Caco-2 (cell line): ENCODE results near the gene NLK. TPM values are rescaled to one million over a fixed set of nuclear protein-coding genes. Genes with fewer than 3 reads are reported as not detected.
"Not testable (repeated sequence)": the region's sequence is repeated elsewhere in the genome, so short reads cannot be mapped to it uniquely, and the experiment has no call there.

Experiments
- BruUV-seq: library from RNA; stranded (reverse); fragments of 400-500 nt; replicated peaks from 2 replicates; lab custom pipeline; 2021; lab: Mats Ljungman, UMichigan
- CTCF ChIA-PET: fragments of 300-600 bp; sonication (Branson Sonifier 250); formaldehyde crosslinking; loops from one replicate; lab custom pipeline; 2022; ENCODE audit warnings: antibody characterized with exemption; lab: Charles Lee
- POLR2A ChIA-PET: fragments of 300-600 bp; sonication (Branson Sonifier 250); formaldehyde crosslinking; loops from one replicate; lab custom pipeline; 2022; ENCODE audit warnings: antibody characterized with exemption; lab: Charles Lee
- DNase-seq, 2 experiments: peaks; one replicate each; pipeline versions ENCODE4 v3.0.0 to v3.0.0-alpha.2; 2020 to 2022
- H3K27me3 ChIP-seq: replicated peaks from 2 replicates; pipeline ENCODE4 v1.6.0; 2011; ENCODE audit warnings: low read length; ENCODE audit not compliant: control insufficient read depth, insufficient read depth
- H3K36me3 ChIP-seq: 2 replicates; pipeline ENCODE4 v1.5.1; 2011; ENCODE audit warnings: low read length; ENCODE audit not compliant: control insufficient read depth, insufficient read depth
- H3K4me1 ChIP-seq: fragments of 250-450 bp; sonication (Bioruptor Pico); 2 replicates; pipeline ENCODE4 v1.5.1; 2020; ENCODE audit warnings: mild to moderate bottlenecking
- H3K4me3 ChIP-seq: 2 replicates; pipeline ENCODE4 v1.5.1; 2011; ENCODE audit warnings: low read depth, mild to moderate bottlenecking, control low read depth, low read length
- H3K9me3 ChIP-seq: fragments of 250-450 bp; sonication (Bioruptor Pico); 2 replicates; pipeline ENCODE4 v1.5.1; 2020; ENCODE audit warnings: mild to moderate bottlenecking, moderate library complexity
- H3K27ac Mint-ChIP-seq: one replicate; pipeline ENCODE4 v1.8.0; 2022; ENCODE audit warnings: mixed read lengths; ENCODE audit not compliant: unreplicated experiment
- H3K27me3 Mint-ChIP-seq: one replicate; pipeline ENCODE4 v1.8.0; 2022; ENCODE audit warnings: mixed read lengths; ENCODE audit not compliant: insufficient read depth, unreplicated experiment
- H3K36me3 Mint-ChIP-seq: one replicate; pipeline ENCODE4 v1.8.0; 2022; ENCODE audit warnings: mild to moderate bottlenecking, mixed read lengths; ENCODE audit not compliant: insufficient read depth, unreplicated experiment
- H3K4me1 Mint-ChIP-seq: one replicate; pipeline ENCODE4 v1.8.0; 2022; ENCODE audit warnings: low read depth, mixed read lengths; ENCODE audit not compliant: unreplicated experiment
- H3K4me3 Mint-ChIP-seq: one replicate; pipeline ENCODE4 v1.8.0; 2022; ENCODE audit warnings: mild to moderate bottlenecking, moderate library complexity, mixed read lengths; ENCODE audit not compliant: unreplicated experiment
- H3K9me3 Mint-ChIP-seq: one replicate; pipeline ENCODE4 v1.8.0; 2022; ENCODE audit warnings: mixed read lengths; ENCODE audit not compliant: unreplicated experiment
- intact Hi-C: fragments of 100-400 bp; cut with micrococcal nuclease; formaldehyde crosslinking; loops from one replicate; pipeline ENCODE4 v1.10.0; 2022; ENCODE audit not compliant: unreplicated experiment
- total RNA-seq: library from RNA; stranded (reverse); gene quantifications from 2 replicates; pipeline ENCODE4 v1.2.3, GENCODE V29; 2022
- TF ChIP-seq, protein P1 (sequence below), 2 experiments: fragments of 200-600 bp in 1 of 2; IDR thresholded peaks; 1 replicate in 1 of 2; 2 replicates in 1 of 2; pipeline versions ENCODE4 v1.5.1 to v1.8.0; 2011 to 2022; ENCODE audit warnings: antibody characterized with exemption in 1 of 2, control low read depth in 1 of 2, inconsistent platforms in 1 of 2, low read depth in 1 of 2, low read length in 1 of 2, mild to moderate bottlenecking in 1 of 2, moderate library complexity in 1 of 2; ENCODE audit not compliant: insufficient read depth in 1 of 2, severe bottlenecking in 1 of 2, unreplicated experiment in 1 of 2

The NLK gene
- total RNA-seq, 1 experiment from 2014 or later: 87.3 TPM

GRCh38 chr17:28206292-28206691 lies 163.8 kb downstream of the NLK start:
- DNase-seq: no peak
- intact Hi-C loops: no loop called here
- Mint-ChIP-seq H3K27ac (no peak overlapping the region), H3K27me3 (no peaks in the 10 kb centered on the region), H3K36me3 (peaks cover 7% of the 10 kb centered on the region), H3K9me3 (peaks cover 20% of the 10 kb centered on the region), H3K4me1 (no peaks in the 10 kb centered on the region), H3K4me3 (no peak overlapping the region)
- Histone ChIP-seq H3K9me3 (peaks cover 10% of the 10 kb centered on the region), H3K27me3 (no peaks in the 10 kb centered on the region), H3K4me3 (no peak overlapping the region), H3K4me1 (no peaks in the 10 kb centered on the region), H3K36me3 (peaks cover 2% of the 10 kb centered on the region; the same call in 1 of the 2 replicates)
- ChIA-PET POLR2A (interaction anchor here (0.6 kb wide), 1 partner anchor 22 kb away, joined by 3 read pairs; no protein-coding TSS in a partner anchor), CTCF (interaction anchor here (0.6 kb wide), 1 partner anchor 322 kb away, joined by 3 read pairs; no protein-coding TSS in a partner anchor)
- no TSS peak for BruUV-seq
- TF ChIP-seq, protein P1, sequence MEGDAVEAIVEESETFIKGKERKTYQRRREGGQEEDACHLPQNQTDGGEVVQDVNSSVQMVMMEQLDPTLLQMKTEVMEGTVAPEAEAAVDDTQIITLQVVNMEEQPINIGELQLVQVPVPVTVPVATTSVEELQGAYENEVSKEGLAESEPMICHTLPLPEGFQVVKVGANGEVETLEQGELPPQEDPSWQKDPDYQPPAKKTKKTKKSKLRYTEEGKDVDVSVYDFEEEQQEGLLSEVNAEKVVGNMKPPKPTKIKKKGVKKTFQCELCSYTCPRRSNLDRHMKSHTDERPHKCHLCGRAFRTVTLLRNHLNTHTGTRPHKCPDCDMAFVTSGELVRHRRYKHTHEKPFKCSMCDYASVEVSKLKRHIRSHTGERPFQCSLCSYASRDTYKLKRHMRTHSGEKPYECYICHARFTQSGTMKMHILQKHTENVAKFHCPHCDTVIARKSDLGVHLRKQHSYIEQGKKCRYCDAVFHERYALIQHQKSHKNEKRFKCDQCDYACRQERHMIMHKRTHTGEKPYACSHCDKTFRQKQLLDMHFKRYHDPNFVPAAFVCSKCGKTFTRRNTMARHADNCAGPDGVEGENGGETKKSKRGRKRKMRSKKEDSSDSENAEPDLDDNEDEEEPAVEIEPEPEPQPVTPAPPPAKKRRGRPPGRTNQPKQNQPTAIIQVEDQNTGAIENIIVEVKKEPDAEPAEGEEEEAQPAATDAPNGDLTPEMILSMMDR (IDR thresholded peaks at IDR 0.05; ENCODE audit: insufficient read depth in 1 of 2, low read depth in 1 of 2, low read length in 1 of 2, severe bottlenecking in 1 of 2, unreplicated experiment in 1 of 2): no peak

- BruUV-seq: no TSS peak
- H3K36me3 Mint-ChIP-seq: no peaks in the 10 kb centered on the region
- H3K4me1 ChIP-seq: no peaks in the 10 kb centered on the region
- no peak overlapping the region for H3K27ac Mint-ChIP-seq
- no peak overlapping the region for H3K4me3 Mint-ChIP-seq
- CTCF ChIA-PET: no interaction called here
- DNase-seq: peak in 1 of 2 experiments; percentile 46
- no peaks in the 10 kb centered on the region for H3K4me1 Mint-ChIP-seq
- H3K27me3 ChIP-seq: no peaks in the 10 kb centered on the region
- H3K9me3 Mint-ChIP-seq: peaks cover 32% of the 10 kb centered on the region
- POLR2A ChIA-PET: no interaction called here
- no peaks in the 10 kb centered on the region for H3K27me3 Mint-ChIP-seq
- TF ChIP-seq, protein P1 (IDR thresholded peaks at IDR 0.05; ENCODE audit: insufficient read depth in 1 of 2, low read depth in 1 of 2, low read length in 1 of 2, severe bottlenecking in 1 of 2, unreplicated experiment in 1 of 2): no peak
- H3K9me3 ChIP-seq: peaks cover 31% of the 10 kb centered on the region
- H3K4me3 ChIP-seq: no peak overlapping the region
- peaks cover 2% of the 10 kb centered on the region; the same call in 1 of the 2 replicates for H3K36me3 ChIP-seq
- intact Hi-C loops: loop anchor here (2.0 kb wide), 1 partner anchor 17 kb away; no protein-coding TSS in a partner anchor
Measured at GRCh38 chr17:28211811-28212210, 169.3 kb downstream of the NLK start.

GRCh38 chr17:28213578-28213977 lies 171.1 kb downstream of the NLK start:
- BruUV-seq, POLR2A ChIA-PET, H3K4me1 ChIP-seq, H3K27ac Mint-ChIP-seq, H3K4me3 ChIP-seq, DNase-seq, H3K36me3 Mint-ChIP-seq, H3K27me3 ChIP-seq, H3K27me3 Mint-ChIP-seq, CTCF ChIA-PET, H3K36me3 ChIP-seq, H3K4me3 Mint-ChIP-seq, H3K4me1 Mint-ChIP-seq: not testable (repeated sequence)
- H3K9me3 ChIP-seq: peaks cover 31% of the 10 kb centered on the region
- peaks cover 32% of the 10 kb centered on the region for H3K9me3 Mint-ChIP-seq
- intact Hi-C loops: loop anchor here (2.0 kb wide), 1 partner anchor 15 kb away; no protein-coding TSS in a partner anchor
